T-helper 2 cell treated with Interferon-gamma antibody and Interleukin-4, amounts not matched to agents 5 μg/mL and 100 μg/mL, for 36 hours (primary cell): ENCODE results near the gene WDFY2.
"Not testable (repeated sequence)": the region's sequence is repeated elsewhere in the genome, so short reads cannot be mapped to it uniquely, and the experiment has no call there.

Source experiments
- DNase-seq: peaks from one replicate; pipeline ENCODE4 v3.0.0; 2021; ENCODE audit warnings: low spot score
- H3K27ac Mint-ChIP-seq: one replicate; pipeline ENCODE4 v1.8.0; 2021; ENCODE audit warnings: mild to moderate bottlenecking, mixed read lengths
- H3K27me3 Mint-ChIP-seq: one replicate; pipeline ENCODE4 v1.8.0; 2021; ENCODE audit warnings: low read depth, mixed read lengths
- H3K36me3 Mint-ChIP-seq: one replicate; pipeline ENCODE4 v1.8.0; 2021; ENCODE audit warnings: low read depth, mixed read lengths
- H3K4me1 Mint-ChIP-seq: one replicate; pipeline ENCODE4 v1.8.0; 2021; ENCODE audit warnings: low read depth, mixed read lengths
- H3K4me3 Mint-ChIP-seq: one replicate; pipeline ENCODE4 v1.8.0; 2022; ENCODE audit warnings: mild to moderate bottlenecking, moderate library complexity, mixed read lengths
- H3K9me3 Mint-ChIP-seq: one replicate; pipeline ENCODE4 v1.8.0; 2021; ENCODE audit warnings: mixed read lengths

The WDFY2 gene

DNA sequence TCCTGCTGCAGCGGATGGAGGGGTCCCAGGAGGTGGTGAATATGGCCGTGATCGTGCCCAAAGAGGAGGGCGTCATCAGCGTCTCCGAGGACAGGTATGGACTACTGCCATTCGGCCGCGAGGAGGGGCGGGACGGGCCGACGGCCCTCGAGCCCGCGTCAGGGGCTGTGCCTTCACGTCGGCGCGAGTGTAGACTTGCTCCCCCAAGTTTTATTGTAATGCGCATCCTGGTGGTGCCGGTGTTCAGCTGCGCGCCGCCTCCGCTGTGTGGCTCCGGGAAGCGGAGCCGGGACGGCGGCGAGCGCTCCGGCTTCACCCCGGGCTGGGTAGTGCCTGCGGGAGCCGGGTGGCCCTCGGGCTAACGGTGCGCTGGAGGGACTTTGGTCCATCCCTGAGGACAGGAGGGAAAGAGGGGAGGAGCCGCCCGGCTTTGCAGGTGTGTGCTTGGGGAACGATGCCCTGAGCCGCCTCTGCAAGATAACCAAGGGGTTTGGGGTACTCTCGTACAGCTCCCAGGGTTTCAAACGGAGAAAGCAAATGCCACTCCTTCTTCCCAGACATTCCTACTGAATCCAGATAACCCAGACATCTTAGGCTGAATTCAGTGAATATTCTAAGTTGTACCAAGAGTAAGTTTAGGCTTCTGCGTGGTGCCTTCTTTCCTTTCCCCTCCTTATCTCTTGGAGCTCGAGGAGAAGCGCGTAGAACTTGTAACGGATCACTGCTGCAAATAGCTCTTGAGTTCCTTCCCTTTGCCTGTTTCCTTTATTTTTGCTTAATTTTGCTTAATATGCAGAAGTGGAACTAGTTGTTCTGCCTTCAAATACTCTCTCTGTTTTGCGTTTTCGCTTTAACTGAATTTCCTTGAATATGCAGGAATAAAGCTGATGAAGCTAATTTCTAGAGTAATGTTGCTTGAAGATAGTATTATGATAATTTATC lies 740 bp downstream of the WDFY2 start:
- peak overlapping the region; percentile 97 for H3K27ac Mint-ChIP-seq
- H3K4me1 Mint-ChIP-seq, result peaks cover 32% of the 10 kb centered on the region
- peaks cover 3% of the 10 kb centered on the region for H3K36me3 Mint-ChIP-seq
- H3K4me3 Mint-ChIP-seq, result peak overlapping the region; percentile 94
- no peaks in the 10 kb centered on the region for H3K27me3 Mint-ChIP-seq
- H3K9me3 Mint-ChIP-seq, result no peaks in the 10 kb centered on the region
- peak; percentile 71 for DNase-seq

DNA sequence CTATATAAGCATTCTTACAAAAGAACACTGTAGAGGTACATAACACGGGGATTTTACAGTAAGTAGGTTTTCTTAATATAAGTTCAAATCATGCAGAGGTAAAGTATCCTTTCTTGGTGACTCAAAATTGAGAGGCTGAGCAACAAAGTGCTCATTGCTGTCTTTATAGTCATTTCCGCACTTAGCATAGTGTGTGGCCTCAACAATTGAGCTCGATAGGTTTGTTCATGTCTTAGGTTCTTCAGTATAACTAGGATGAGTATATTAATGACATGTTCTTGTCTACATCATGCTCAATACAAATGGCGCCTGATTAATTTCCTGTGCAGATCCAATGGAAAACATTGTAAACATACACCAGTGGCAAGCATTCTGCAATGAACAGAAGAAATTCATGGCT lies 1.4 kb downstream of the WDFY2 start:
- Mint-ChIP-seq H3K9me3 (no peaks in the 10 kb centered on the region), H3K4me1 (peaks cover 39% of the 10 kb centered on the region), H3K36me3 (peaks cover 3% of the 10 kb centered on the region), H3K27ac (peak overlapping the region; percentile 85), H3K4me3 (peak overlapping the region; percentile 94), H3K27me3 (no peaks in the 10 kb centered on the region)
- DNase-seq, result no peak

DNA sequence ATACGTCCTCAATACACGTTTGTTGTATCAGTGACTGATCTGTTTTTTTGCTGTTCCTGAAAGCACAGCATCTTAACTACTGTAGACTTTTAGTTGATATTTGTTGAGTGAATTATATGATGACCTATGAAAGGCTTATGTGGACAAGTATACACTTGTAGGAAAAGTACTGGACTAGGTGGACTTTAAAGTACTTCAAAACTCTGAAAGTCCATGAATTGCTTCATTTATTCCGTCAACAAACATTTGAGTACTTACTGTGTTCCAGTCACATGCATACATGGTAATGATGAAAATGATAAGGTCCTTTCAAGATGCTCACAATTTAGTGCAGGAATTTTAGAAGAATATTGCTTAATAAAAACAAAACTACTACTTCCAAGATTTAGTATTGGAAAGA lies 3.1 kb downstream of the WDFY2 start:
- no peaks in the 10 kb centered on the region for H3K9me3 Mint-ChIP-seq
- peaks cover 3% of the 10 kb centered on the region for H3K36me3 Mint-ChIP-seq
- H3K27ac Mint-ChIP-seq, result no peak overlapping the region
- no peak for DNase-seq
- H3K4me1 Mint-ChIP-seq, result peaks cover 39% of the 10 kb centered on the region
- H3K27me3 Mint-ChIP-seq, result no peaks in the 10 kb centered on the region
- peak overlapping the region; percentile 9 for H3K4me3 Mint-ChIP-seq

DNA sequence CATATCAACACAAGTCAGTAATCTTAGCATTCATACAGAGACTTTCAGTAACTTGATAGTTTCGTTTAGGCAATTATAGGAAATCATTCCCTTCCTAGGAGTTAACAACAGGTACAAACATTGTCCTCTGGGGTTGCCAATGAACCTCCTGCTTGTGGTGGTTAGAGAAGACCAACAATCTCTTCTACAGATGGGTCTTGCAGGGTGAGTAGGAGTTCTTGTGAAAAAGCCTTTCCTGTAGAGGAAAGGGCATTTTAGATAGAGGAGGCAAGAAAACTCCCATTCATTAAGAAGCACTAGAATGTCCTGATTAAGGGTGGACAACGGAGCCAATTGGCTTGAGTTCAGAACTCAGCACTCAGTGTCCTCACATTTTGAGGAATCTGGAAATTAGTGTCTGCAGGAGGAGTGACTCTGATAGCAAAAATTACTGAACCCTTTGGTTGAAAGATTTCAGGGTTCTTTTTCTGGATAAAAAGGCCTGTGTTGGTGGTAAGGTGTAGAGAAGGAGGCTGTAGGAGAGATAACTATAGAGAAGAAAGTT lies 4.2 kb downstream of the WDFY2 start:
- Mint-ChIP-seq H3K27ac (no peak overlapping the region), H3K27me3 (no peaks in the 10 kb centered on the region), H3K36me3 (peaks cover 3% of the 10 kb centered on the region), H3K4me3 (no peak overlapping the region), H3K9me3 (no peaks in the 10 kb centered on the region), H3K4me1 (peaks cover 35% of the 10 kb centered on the region)
- DNase-seq, result no peak

DNA sequence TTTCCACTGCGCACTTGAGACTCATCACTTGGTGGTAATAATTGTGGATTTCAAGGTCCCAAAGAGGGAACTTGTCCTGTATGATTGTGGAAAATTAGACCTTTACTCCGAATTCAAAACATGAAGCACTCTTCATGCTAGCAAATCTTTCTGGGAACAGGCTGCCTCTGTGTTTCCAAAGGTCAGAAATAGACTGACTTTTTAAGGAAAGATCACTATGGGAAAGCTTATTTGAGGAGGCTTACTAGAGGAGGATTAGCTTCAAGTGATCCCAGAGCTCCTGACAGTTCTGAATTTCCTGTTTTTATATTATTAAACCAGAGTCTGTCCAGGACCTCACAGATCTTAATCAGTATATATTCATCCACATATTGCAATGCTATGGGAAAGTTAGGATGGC lies 5.5 kb downstream of the WDFY2 start:
- no peak overlapping the region for H3K4me3 Mint-ChIP-seq
- H3K4me1 Mint-ChIP-seq, result peaks cover 33% of the 10 kb centered on the region
- H3K36me3 Mint-ChIP-seq, result peaks cover 3% of the 10 kb centered on the region
- no peaks in the 10 kb centered on the region for H3K27me3 Mint-ChIP-seq
- H3K27ac Mint-ChIP-seq, result no peak overlapping the region
- no peaks in the 10 kb centered on the region for H3K9me3 Mint-ChIP-seq
- DNase-seq, result no peak

DNA sequence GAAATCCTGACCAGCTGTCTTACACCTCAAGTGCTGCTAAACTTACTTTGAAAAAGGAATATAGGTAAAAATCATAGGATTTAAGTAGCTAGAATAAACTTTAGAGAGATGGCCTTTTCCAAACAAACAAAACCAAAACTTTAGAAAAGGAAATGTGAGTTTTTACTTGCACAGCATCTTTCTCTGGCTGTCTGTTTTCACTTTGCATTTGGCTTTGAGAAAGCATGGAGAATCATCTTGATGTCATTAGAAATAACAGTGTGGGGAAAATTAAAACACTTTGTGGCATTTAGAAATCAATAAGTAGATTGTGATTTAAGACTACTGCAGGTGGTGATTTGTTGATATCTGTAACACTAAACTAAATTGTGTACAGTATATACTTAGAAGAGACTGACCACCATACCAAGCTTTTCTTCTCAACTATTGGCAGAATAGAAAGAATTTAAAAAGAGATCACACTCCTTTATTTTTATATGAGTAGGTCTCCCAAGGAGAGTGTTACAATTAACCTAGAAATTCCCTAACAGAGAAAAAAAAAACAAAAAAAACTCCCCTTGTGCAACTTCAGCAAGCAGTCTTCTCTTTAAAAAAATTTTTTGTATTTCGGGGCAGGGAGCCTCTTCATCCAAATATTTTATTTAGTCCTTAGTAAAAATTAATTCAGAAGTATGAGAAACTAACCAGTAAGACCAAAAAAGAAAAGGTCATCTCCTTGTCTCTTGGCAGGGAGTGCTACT lies 6.1 kb downstream of the WDFY2 start:
- Mint-ChIP-seq H3K27ac (no peak overlapping the region), H3K4me3 (no peak overlapping the region), H3K9me3 (no peaks in the 10 kb centered on the region), H3K4me1 (peaks cover 31% of the 10 kb centered on the region), H3K27me3 (no peaks in the 10 kb centered on the region), H3K36me3 (peaks cover 5% of the 10 kb centered on the region)
- DNase-seq, result no peak

DNA sequence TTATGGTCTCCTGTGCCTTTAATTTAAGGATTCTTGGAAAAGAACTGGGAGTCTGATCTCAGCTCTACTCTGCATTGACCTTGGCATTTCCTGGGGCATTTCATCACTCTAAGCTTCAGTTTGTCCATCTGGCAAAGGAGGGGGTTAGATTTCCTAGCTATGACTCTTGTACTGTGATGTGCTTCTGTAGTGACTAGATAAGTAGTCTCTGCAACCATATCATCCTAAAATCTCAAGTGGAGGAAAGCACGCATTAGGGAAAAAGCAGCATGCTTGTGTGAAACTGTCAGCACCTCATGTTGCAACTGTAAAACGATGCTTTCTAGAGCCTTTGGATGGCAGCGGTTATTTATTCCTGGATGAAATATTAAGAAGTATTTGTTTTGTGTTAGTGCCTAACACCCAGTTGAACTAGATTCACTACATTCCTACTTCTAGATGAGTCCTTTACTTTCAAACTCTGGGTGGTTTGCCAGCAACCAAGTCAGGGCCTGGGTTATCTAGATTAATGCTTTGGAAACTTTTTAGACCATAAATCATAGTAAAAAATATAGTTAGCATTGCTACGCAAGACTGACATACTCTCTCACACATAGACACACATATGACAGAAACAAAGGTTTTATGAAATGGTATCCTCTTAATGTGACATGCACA lies 6.8 kb downstream of the WDFY2 start:
- Mint-ChIP-seq H3K4me1 (peaks cover 24% of the 10 kb centered on the region), H3K9me3 (no peaks in the 10 kb centered on the region), H3K4me3 (no peak overlapping the region), H3K36me3 (peaks cover 5% of the 10 kb centered on the region), H3K27me3 (no peaks in the 10 kb centered on the region), H3K27ac (no peak overlapping the region)
- no peak for DNase-seq

DNA sequence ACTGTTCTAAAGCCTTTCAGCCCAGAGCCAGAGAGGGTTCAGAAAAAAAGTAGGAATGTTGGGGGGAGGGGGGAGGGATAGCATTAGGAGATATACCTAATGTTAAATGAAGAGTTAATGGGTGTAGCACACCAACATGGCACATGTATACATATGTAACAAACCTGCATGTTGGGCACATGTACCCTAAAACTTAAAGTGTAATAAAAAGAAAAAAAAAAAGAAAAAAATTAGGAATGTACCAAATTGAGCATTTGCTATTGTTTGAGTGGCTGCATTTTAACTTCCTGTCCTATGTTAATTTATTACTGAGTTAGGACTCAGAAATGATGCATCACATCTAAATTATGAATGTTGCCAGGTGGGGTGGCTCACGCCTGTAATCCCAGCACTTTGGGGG lies 7.7 kb downstream of the WDFY2 start:
- H3K9me3 Mint-ChIP-seq, H3K27ac Mint-ChIP-seq, H3K27me3 Mint-ChIP-seq, H3K36me3 Mint-ChIP-seq, H3K4me3 Mint-ChIP-seq, DNase-seq: not testable (repeated sequence)
- H3K4me1 Mint-ChIP-seq, result peaks cover 24% of the 10 kb centered on the region

DNA sequence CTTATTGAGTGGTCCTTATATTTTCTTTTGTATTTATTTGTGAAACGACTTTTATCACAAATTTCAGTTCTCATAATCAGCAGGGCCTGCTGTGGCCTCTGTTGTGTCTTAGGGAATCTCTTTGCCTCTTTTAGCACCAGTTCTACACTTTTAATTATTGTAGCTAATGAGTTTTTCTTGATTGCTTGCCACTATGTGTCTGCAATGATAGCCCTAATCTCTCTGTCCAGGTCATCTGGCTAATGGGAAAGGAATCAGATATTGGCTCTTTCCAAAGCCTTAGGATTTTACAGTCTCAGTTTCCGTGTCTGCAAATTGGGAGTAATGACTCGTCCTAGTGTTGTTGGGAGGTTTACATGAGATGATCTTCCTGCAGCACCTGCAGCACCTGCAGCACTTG lies 10.2 kb downstream of the WDFY2 start:
- H3K9me3 Mint-ChIP-seq, result no peaks in the 10 kb centered on the region
- peaks cover 19% of the 10 kb centered on the region for H3K4me1 Mint-ChIP-seq
- DNase-seq, result no peak
- H3K27me3 Mint-ChIP-seq, result no peaks in the 10 kb centered on the region
- no peak overlapping the region for H3K4me3 Mint-ChIP-seq
- peaks cover 2% of the 10 kb centered on the region for H3K36me3 Mint-ChIP-seq
- no peak overlapping the region for H3K27ac Mint-ChIP-seq

DNA sequence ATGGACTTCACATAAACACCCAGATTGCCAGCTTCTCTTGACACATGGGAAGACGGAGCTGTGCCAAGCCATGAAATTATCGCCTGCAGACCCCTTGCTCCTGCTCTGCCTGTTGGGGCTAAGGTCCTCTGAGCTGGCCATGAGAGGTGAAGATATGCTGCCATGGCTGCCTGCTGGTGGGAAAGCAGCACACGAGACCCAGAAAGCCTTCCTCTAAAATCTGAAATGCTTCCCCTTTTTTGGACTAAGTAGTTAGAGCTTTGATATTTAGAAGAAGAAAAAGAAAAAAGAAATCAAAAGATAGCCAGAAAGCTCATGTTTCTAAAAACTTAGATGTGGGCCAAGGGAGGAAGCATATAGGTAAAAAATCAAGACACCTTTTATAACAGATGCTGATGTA lies 11.2 kb downstream of the WDFY2 start:
- Mint-ChIP-seq H3K36me3 (peaks cover 2% of the 10 kb centered on the region), H3K27ac (no peak overlapping the region), H3K27me3 (no peaks in the 10 kb centered on the region), H3K9me3 (no peaks in the 10 kb centered on the region), H3K4me1 (peaks cover 16% of the 10 kb centered on the region), H3K4me3 (no peak overlapping the region)
- no peak for DNase-seq

DNA sequence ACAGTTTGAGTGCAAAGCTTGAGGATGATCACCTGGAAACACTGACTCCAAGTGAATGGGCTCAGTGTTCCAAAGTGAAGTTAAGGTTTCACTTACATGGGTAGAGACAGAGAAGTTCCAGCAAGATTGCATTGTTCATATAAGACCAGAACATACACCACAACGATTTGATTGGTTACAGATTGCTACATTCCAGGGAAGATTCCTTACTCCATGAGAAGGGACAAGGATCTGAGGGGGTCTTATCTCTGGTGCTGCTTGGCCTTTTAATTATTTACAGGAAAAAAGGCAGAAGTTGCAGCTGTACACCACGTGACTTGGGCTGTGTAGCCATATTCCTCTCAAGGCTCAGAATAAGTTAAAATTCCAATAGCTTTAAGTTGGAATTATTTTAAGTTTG lies 12.3 kb downstream of the WDFY2 start:
- no peak for DNase-seq
- Mint-ChIP-seq H3K9me3 (no peaks in the 10 kb centered on the region), H3K27me3 (no peaks in the 10 kb centered on the region), H3K36me3 (peaks cover 2% of the 10 kb centered on the region), H3K4me3 (no peak overlapping the region), H3K4me1 (peaks cover 9% of the 10 kb centered on the region), H3K27ac (no peak overlapping the region)

DNA sequence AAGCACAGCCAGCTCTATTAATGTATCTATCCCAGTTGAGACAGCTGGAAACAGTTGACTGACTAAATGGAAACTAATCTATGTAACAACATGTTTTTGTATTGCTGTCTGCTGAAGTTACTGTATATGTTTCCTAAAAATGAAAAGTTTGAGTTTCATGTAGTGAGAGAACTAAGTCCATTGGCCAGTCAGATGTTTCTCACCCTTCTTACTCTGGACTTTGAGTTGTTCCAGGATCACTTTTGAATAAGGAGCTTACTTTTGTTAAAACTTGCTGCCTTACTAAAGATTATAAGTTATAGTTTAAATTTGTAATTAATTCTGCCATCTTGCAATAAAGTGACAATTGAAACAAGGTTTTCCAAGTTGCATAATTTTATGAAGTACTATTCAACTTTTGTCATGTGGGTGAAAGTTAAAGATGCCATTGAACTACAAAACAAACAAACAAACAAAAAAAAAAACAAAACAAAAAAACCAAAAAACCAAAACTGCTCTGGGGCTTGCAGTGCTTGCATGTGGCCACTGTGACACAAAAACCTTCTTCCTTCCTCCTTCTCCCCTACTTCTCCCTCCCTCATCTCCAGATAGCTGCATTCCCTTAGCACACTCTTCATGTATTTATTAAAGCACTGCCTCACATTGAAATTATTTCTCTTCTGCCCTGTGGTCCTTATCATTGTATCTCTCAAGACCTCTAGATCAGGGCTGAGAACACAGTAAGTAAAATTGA lies 15.3 kb downstream of the WDFY2 start:
- H3K27ac Mint-ChIP-seq, result no peak overlapping the region
- no peak overlapping the region for H3K4me3 Mint-ChIP-seq
- H3K9me3 Mint-ChIP-seq, result no peaks in the 10 kb centered on the region
- H3K4me1 Mint-ChIP-seq, result peaks cover 9% of the 10 kb centered on the region
- DNase-seq, result no peak
- H3K27me3 Mint-ChIP-seq, result no peaks in the 10 kb centered on the region
- H3K36me3 Mint-ChIP-seq, result peaks cover 12% of the 10 kb centered on the region

DNA sequence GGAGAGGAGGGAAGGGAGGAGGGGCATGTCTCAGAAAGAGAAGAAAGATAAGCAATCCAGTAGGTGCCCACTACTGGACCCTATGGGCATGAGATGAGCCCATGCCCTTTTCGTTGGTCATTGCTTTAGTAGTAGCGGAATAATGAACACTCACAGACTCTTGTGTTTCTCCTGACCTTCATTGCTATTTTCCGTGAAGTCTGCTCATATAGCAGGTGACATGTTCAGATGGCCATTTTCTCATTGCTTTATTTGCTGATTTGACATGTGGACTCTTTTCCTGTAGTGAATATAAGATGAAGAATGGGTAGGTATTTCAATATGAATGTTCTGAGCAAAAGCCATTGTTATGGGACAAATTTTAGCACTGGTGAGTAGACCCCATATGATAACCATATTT lies 16.4 kb downstream of the WDFY2 start:
- H3K9me3 Mint-ChIP-seq, result no peaks in the 10 kb centered on the region
- H3K4me3 Mint-ChIP-seq, result no peak overlapping the region
- peaks cover 9% of the 10 kb centered on the region for H3K4me1 Mint-ChIP-seq
- no peaks in the 10 kb centered on the region for H3K27me3 Mint-ChIP-seq
- no peak for DNase-seq
- H3K27ac Mint-ChIP-seq, result no peak overlapping the region
- peaks cover 9% of the 10 kb centered on the region for H3K36me3 Mint-ChIP-seq
